GM12878 (cell line): ENCODE data around the gene GRIN2A. TPM values are rescaled to one million over a fixed set of nuclear protein-coding genes. Genes with fewer than 3 reads are reported as not detected.

Source experiments
- ATAC-seq: fragments of 200-7000 bp; cut with Tn5 transposase; 3 replicates; pipeline ENCODE4 v1.9.1; 2020; ENCODE audit warnings: mild to moderate bottlenecking, moderate library complexity
- BruUV-seq: library from RNA; stranded (reverse); fragments of 400-500 nt; replicated peaks from 2 replicates; lab custom pipeline; 2021; lab: Mats Ljungman, UMichigan
- CTCF ChIA-PET: fragments of 300-600 bp; sonication (Branson Sonifier 250); formaldehyde crosslinking; extraction: SDS; loops from one replicate; lab custom pipeline; 2021; ENCODE audit warnings: inconsistent platforms; lab: Yijun Ruan, JAX
- POLR2A ChIA-PET: fragments of 350-600 bp; formaldehyde crosslinking; extraction: SDS; loops from one replicate; lab custom pipeline; 2021; ENCODE audit warnings: inconsistent platforms; lab: Charles Lee
- RAD21 ChIA-PET: fragments of 300-600 bp; sonication (Branson Sonifier 250); formaldehyde crosslinking; loops from one replicate; lab custom pipeline; 2023; ENCODE audit warnings: antibody characterized with exemption; ENCODE audit not compliant: unreplicated experiment; lab: Charles Lee
- SMC1A ChIA-PET: fragments of 300-600 bp; sonication (Branson Sonifier 250); formaldehyde crosslinking; loops from one replicate; lab custom pipeline; 2023; ENCODE audit not compliant: unreplicated experiment, uncharacterized antibody; lab: Charles Lee
- DNase-seq: peaks from one replicate; pipeline ENCODE4 v3.0.0-alpha.2; 2011; ENCODE audit warnings: low read depth, low spot score
- FAIRE-seq: peaks from 3 replicates; lab custom pipeline; 2011; peaks lifted over from hg19 to GRCh38; lab: Jason Lieb, UNC
- H2AFZ ChIP-seq: 2 replicates; pipeline ENCODE4 v1.6.0; 2011; ENCODE audit warnings: low read depth, low read length, control low read depth; ENCODE audit not compliant: control insufficient read depth
- H3K27ac ChIP-seq: 2 replicates; pipeline ENCODE4 v1.5.1; 2011; ENCODE audit warnings: control low read depth; ENCODE audit not compliant: control insufficient read depth, insufficient read depth
- H3K27me3 ChIP-seq, 2 experiments: replicated peaks in 1 of 2; 2 replicates each; pipeline versions ENCODE4 v1.6.0 to v1.6.1; 2011; ENCODE audit warnings: low read length in 1 of 2; ENCODE audit not compliant: control insufficient read depth in 2 of 2, insufficient read depth in 2 of 2
- H3K36me3 ChIP-seq, 2 experiments: 2 replicates each; pipeline ENCODE4 v1.5.1; 2011; ENCODE audit warnings: low read length in 1 of 2; ENCODE audit not compliant: control insufficient read depth in 2 of 2, insufficient read depth in 2 of 2
- H3K4me1 ChIP-seq: 2 replicates; pipeline ENCODE4 v1.6.1; 2011; ENCODE audit warnings: mild to moderate bottlenecking, low read length, moderate library complexity, mixed read lengths; ENCODE audit not compliant: control insufficient read depth, insufficient read depth
- H3K4me2 ChIP-seq: 2 replicates; pipeline ENCODE4 v1.6.0; 2011; ENCODE audit warnings: control low read depth; ENCODE audit not compliant: control insufficient read depth, insufficient read depth
- H3K4me3 ChIP-seq: fragments of 200-600 bp; sonication (generic); 2 replicates; pipeline ENCODE4 v1.5.1; 2016
- H3K79me2 ChIP-seq: 2 replicates; pipeline ENCODE4 v1.6.0; 2011; ENCODE audit warnings: low read length; ENCODE audit not compliant: control insufficient read depth, insufficient read depth
- H3K9ac ChIP-seq: 2 replicates; pipeline ENCODE4 v1.8.0; 2011; ENCODE audit warnings: low read length, control low read depth, mixed read lengths; ENCODE audit not compliant: control insufficient read depth, insufficient read depth
- H3K9me3 ChIP-seq: replicated peaks from 3 replicates; pipeline ENCODE4 v1.5.1; 2011; ENCODE audit warnings: mild to moderate bottlenecking, low read length; ENCODE audit not compliant: control insufficient read depth, insufficient read depth
- H4K20me1 ChIP-seq: 2 replicates; pipeline ENCODE4 v1.6.0; 2011; ENCODE audit not compliant: control insufficient read depth, insufficient read depth
- BRCA1 ChIP-seq: IDR thresholded peaks from 2 replicates; pipeline ENCODE4 v1.6.1; 2011; ENCODE audit warnings: low read depth, low read length, improper control_type of control experiment
- CEBPB ChIP-seq, 2 experiments: fragments of 150-350 bp in 1 of 2; IDR thresholded peaks; 2 replicates each; pipeline ENCODE4 v1.6.1; 2012 to 2014; ENCODE audit warnings: low read depth in 2 of 2, low read length in 2 of 2, borderline replicate concordance in 1 of 2, inconsistent platforms in 1 of 2
- CHD1 ChIP-seq: IDR thresholded peaks from 2 replicates; pipeline ENCODE4 v1.6.1; 2012; ENCODE audit warnings: low read depth, low read length, improper control_type of control experiment
- EZH2 ChIP-seq: IDR thresholded peaks from 2 replicates; pipeline ENCODE4 v1.6.1; 2012; ENCODE audit warnings: low read depth, mild to moderate bottlenecking, control low read depth, inconsistent platforms, low read length, borderline replicate concordance; ENCODE audit not compliant: control insufficient read depth
- IRF4 ChIP-seq: IDR thresholded peaks from 2 replicates; pipeline ENCODE4 v1.6.1; 2011; ENCODE audit warnings: low read depth, low read length
- JUNB ChIP-seq: IDR thresholded peaks from 2 replicates; pipeline ENCODE4 v1.6.1; 2016; ENCODE audit warnings: antibody characterized with exemption, mild to moderate bottlenecking
- KLF5 ChIP-seq: fragments of 450-650 bp; IDR thresholded peaks from 2 replicates; pipeline ENCODE4 v1.6.1; 2014; ENCODE audit warnings: mild to moderate bottlenecking; ENCODE audit not compliant: partially characterized antibody
- MEF2A ChIP-seq: IDR thresholded peaks from 2 replicates; pipeline ENCODE4 v1.6.1; 2011; ENCODE audit warnings: low read depth, mild to moderate bottlenecking, low read length, moderate library complexity; ENCODE audit not compliant: insufficient read depth
- MTA3 ChIP-seq: IDR thresholded peaks from 2 replicates; pipeline ENCODE4 v1.6.1; 2012; ENCODE audit warnings: low read length, inconsistent platforms, borderline replicate concordance
- RBBP5 ChIP-seq: fragments of 200-600 bp; sonication (generic); conservative IDR thresholded peaks from 2 replicates; pipeline ENCODE4 v1.6.1; 2016
- SMC3 ChIP-seq: IDR thresholded peaks from 2 replicates; pipeline ENCODE4 v1.6.1; 2011; ENCODE audit warnings: low read length, improper control_type of control experiment, borderline replicate concordance
- SRF ChIP-seq, 2 experiments: IDR thresholded peaks; 2 replicates each; pipeline ENCODE4 v1.6.1; 2011; ENCODE audit warnings: low read depth in 2 of 2, low read length in 2 of 2, mild to moderate bottlenecking in 1 of 2, moderate library complexity in 1 of 2
- TAF1 ChIP-seq: IDR thresholded peaks from 2 replicates; pipeline ENCODE4 v1.6.1; 2011; ENCODE audit warnings: mild to moderate bottlenecking, low read depth, low read length, borderline replicate concordance
- TBL1XR1 ChIP-seq: IDR thresholded peaks from 2 replicates; pipeline ENCODE4 v1.6.1; 2012; ENCODE audit warnings: low read depth, low read length, improper control_type of control experiment
- YBX1 ChIP-seq: fragments of 450-650 bp; IDR thresholded peaks from 2 replicates; pipeline ENCODE4 v1.6.1; 2016; ENCODE audit warnings: antibody characterized with exemption
- ZNF687 ChIP-seq: fragments of 450-650 bp; IDR thresholded peaks from 2 replicates; pipeline ENCODE4 v1.6.1; 2017; ENCODE audit warnings: mild to moderate bottlenecking, moderate library complexity
- WGBS: methylation state at CpG from one replicate; pipeline ENCODE4 v1.1.6; 2016; ENCODE audit warnings: low lambda C conversion rate; ENCODE audit not compliant: insufficient replicate concordance, insufficient coverage; ENCODE audit errors: missing lambda C conversion rate; 5-methylcytosine and 5-hydroxymethylcytosine counted together
- in situ Hi-C: fragments of 300-500 bp; cut with MboI; formaldehyde crosslinking; loops from 9 replicates; pipeline ENCODE4 v1.14.3; 2018; ENCODE audit warnings: mixed read lengths
- intact Hi-C: fragments of 100-400 bp; cut with micrococcal nuclease; formaldehyde crosslinking; loops from one replicate; pipeline ENCODE4 v1.14.2; 2022; ENCODE audit not compliant: unreplicated experiment
- polyA plus RNA-seq, 11 experiments: library from polyadenylated mRNA; depleted of rRNA in 4 of 11; unstranded in 6 of 11; stranded (reverse) in 5 of 11; fragments of >200 nt; fragmentation: Nextera tagmentation in 4 of 11; fragmentation: Illumina TruSeq in 1 of 11; extraction: Ambion mirVana in 4 of 11; extraction: Trizol in 1 of 11; gene quantifications; 1 replicate in 1 of 11; 2 replicates in 10 of 11; pipeline versions ENCODE4 v1.2.1 to v1.2.3, GENCODE V29; 2011 to 2016; ENCODE audit warnings: inconsistent platforms in 2 of 11, missing spikeins in 2 of 11, low read depth in 1 of 11
- total RNA-seq, 4 experiments: library from RNA; depleted of rRNA in 3 of 4; stranded (reverse); fragments of >200 nt in 3 of 4; fragmentation: Illumina TruSeq in 1 of 4; extraction: Trizol in 1 of 4; gene quantifications; 2 replicates each; pipeline versions ENCODE4 v1.2.1 to v1.2.3, GENCODE V29; 2013 to 2021
- TF ChIP-seq, protein P1 (sequence below): IDR thresholded peaks from 2 replicates; pipeline ENCODE4 v1.6.1; 2012; ENCODE audit warnings: improper control_type of control experiment, low read depth, low read length; ENCODE audit not compliant: insufficient replicate concordance

The GRIN2A gene
- total and polyA plus RNA-seq, 10 of the 15 experiments (the other 5 are each of a cell fraction or from before 2014, with no cell fraction given): 2.4 to 13.3 (median 7.3) TPM

- Histone ChIP-seq H4K20me1 (no peaks in the 10 kb centered on the region), H2AFZ (no peak overlapping the region), H3K9ac (no peak overlapping the region), H3K27me3 (peaks cover 0 to 3% of the 10 kb centered on the region in 2 experiments; a peak in 1 of 4 replicates), H3K4me2 (no peak overlapping the region), H3K36me3 (no peaks in the 10 kb centered on the region), H3K9me3 (no peaks in the 10 kb centered on the region), H3K4me1 (no peaks in the 10 kb centered on the region), H3K79me2 (no peaks in the 10 kb centered on the region), H3K27ac (no peak overlapping the region), H3K4me3 (no peak overlapping the region)
- intact Hi-C loops (no loop called here), in situ Hi-C loops (no loop called here)
- CTCF ChIA-PET: no interaction called here
- no peak for ATAC-seq
- RAD21 ChIA-PET: no interaction called here
- FAIRE-seq: no peak
- no peak for DNase-seq
- POLR2A ChIA-PET: no interaction called here
- SMC1A ChIA-PET: no interaction called here
- BruUV-seq: no TSS peak
- TF ChIP-seq CEBPB (IDR thresholded peaks at IDR 0.05; ENCODE audit: borderline replicate concordance in 1 of 2, low read depth in 2 of 2, low read length in 2 of 2) (no peak), SMC3 (no peak), YBX1 (no peak), BRCA1 (no peak), MTA3 (no peak), JUNB (no peak), TAF1 (no peak), MEF2A (no peak), RBBP5 (no peak), CHD1 (no peak), EZH2 (no peak), IRF4 (no peak), TBL1XR1 (no peak), SRF (IDR thresholded peaks at IDR 0.05; ENCODE audit: low read depth in 2 of 2, low read length in 2 of 2) (no peak), KLF5 (no peak), ZNF687 (no peak)
- TF ChIP-seq, protein P1, sequence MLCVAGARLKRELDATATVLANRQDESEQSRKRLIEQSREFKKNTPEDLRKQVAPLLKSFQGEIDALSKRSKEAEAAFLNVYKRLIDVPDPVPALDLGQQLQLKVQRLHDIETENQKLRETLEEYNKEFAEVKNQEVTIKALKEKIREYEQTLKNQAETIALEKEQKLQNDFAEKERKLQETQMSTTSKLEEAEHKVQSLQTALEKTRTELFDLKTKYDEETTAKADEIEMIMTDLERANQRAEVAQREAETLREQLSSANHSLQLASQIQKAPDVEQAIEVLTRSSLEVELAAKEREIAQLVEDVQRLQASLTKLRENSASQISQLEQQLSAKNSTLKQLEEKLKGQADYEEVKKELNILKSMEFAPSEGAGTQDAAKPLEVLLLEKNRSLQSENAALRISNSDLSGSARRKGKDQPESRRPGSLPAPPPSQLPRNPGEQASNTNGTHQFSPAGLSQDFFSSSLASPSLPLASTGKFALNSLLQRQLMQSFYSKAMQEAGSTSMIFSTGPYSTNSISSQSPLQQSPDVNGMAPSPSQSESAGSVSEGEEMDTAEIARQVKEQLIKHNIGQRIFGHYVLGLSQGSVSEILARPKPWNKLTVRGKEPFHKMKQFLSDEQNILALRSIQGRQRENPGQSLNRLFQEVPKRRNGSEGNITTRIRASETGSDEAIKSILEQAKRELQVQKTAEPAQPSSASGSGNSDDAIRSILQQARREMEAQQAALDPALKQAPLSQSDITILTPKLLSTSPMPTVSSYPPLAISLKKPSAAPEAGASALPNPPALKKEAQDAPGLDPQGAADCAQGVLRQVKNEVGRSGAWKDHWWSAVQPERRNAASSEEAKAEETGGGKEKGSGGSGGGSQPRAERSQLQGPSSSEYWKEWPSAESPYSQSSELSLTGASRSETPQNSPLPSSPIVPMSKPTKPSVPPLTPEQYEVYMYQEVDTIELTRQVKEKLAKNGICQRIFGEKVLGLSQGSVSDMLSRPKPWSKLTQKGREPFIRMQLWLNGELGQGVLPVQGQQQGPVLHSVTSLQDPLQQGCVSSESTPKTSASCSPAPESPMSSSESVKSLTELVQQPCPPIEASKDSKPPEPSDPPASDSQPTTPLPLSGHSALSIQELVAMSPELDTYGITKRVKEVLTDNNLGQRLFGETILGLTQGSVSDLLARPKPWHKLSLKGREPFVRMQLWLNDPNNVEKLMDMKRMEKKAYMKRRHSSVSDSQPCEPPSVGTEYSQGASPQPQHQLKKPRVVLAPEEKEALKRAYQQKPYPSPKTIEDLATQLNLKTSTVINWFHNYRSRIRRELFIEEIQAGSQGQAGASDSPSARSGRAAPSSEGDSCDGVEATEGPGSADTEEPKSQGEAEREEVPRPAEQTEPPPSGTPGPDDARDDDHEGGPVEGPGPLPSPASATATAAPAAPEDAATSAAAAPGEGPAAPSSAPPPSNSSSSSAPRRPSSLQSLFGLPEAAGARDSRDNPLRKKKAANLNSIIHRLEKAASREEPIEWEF: no peak
- 2% methylated on average over 5 of the region's 5 CpGs for WGBS
Measured at GRCh38 chr16:9708972-9709620, 473.1 kb downstream of the GRIN2A start.
